ENCODE results near the gene NKIRAS2.

NKIRAS2 gene

GRCh38 chr17:42019509-42020404 is at the start of gene NKIRAS2:
TSS of gene NKIRAS2 (plus strand) at chr17:42020090. CDS start at chr17:42021578, 1,488 bp downstream.
- peak; percentile 89 for DNase-seq

DNA sequence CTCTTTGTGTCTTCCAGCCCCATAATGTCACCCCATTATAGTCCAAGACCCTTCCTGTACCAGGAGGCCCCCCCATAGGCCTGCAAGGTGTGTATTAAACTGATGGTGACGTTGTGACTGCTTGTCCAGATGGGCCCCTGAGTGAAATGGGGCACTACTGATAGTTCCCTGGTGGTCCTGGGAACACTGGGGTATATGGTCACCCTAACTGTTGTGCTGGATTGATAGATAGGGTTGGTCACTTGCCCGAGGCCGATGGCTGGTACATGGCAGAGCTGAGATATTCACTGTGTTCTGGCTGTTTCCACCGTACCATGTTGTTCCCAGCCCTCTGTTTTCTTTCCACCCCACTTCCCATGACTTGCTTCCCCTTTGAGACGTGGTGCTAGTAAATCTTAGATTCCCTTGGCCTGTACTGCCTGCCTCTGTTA is 49.0 kb upstream of the NKIRAS2 start:
- no peak for DNase-seq

DNA sequence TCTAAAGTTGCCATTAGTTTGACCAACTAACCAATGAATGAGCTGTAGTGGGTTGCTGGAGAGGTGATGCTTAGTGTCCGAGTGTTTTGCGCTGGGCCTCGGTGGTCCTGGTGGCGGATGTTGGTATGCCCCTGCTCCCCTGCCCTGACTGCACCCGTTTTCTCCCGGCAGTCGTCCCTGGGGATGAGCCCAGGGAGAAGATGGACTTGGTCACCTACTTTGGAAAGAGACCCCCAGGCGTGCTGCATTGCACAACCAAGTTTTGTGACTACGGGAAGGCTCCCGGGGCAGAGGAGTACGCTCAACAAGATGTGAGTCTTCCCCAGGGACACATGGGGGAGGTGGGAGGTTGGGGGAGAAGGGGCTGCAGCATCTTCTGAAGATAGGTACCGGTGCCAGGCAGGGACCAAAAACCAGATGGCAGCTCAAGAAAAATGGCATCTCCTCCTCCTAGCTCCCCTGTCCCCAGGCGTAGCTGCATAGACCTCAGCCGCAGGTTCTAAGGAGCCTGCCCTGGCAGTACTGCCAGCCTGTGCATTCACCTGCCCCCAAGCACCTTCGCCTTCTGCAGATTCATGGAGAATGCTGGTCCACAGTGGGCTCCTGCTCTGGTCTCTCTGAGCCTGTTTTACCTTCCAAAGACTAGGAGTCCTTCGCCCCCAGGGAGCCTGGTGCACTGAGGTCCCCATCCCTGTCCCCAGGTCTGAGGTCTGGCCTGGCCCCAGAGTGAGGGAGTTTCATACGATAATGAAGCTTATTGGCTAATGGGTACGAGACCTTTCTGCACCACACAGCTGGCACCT is 48.0 kb upstream of the NKIRAS2 start:
- DNase-seq = no peak

GRCh38 chr17:41972571-41973407 is 47.1 kb upstream of the NKIRAS2 start:
- DNase-seq = no peak

GRCh38 chr17:41973408-41973811 is 46.5 kb upstream of the NKIRAS2 start:
- no peak for DNase-seq

GRCh38 chr17:41974031-41974430 is 45.9 kb upstream of the NKIRAS2 start:
- no peak for DNase-seq

GRCh38 chr17:41974658-41975057 is 45.2 kb upstream of the NKIRAS2 start:
- no peak for DNase-seq

- no peak for DNase-seq
Measured at GRCh38 chr17:41975099-41976083, 44.5 kb upstream of the NKIRAS2 start.

- no peak for DNase-seq
Measured at GRCh38 chr17:41976142-41976768, 43.6 kb upstream of the NKIRAS2 start.

DNA sequence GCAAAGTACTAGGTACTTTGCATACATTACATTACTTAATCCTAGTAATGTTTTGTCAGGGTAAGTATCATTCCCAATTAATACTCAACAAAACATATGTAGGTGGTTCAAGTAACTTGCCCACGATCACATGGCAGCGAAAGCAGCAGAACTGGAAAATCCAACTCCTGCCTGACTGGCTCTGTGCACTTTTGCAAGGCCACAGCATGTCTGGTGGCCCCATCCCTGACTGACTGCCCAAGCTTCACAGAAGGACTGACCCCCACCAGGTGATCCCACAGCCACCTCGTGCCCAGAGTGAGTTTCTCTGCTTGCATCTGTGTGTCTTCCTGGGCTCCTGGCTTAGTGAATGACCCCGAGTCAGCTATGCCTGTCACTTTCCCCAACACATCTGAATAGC is 41.9 kb upstream of the NKIRAS2 start:
- no peak for DNase-seq

DNA sequence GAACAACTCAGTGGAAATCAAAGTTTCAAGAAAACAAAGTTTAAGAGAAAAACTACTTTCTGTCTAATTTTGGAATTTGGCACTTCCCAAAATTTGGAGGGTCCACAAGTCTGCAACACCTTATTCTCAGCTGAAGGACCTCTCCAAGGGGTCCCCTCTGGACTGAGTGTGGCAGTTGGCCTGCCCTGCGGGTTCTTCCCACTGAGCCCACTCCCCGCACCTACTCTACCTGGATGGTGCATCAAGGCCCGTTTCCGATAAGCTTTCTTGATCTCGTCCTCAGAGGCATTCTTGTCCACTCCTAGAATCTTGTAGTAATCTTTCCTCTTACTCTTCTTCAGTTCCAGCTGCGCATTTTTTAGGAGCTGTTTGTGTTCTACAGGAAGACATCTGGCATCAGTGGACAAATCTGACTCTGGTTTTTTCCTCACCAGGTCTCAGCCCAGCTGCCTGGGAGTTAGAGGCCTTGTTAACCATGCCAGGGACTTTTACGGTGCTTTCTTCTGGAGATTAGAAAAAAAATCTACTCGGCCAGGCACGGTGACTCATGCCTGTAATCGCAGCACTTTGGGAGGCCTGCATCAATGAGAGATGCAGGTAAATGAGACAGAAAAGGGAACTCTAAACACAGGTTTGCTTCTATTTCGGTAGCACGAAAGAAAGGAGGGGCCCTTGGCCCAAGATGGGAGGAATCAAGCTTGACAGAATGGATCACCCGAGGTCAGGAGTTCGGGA is 37.7 kb upstream of the NKIRAS2 start:
- DNase-seq = no peak

- DNase-seq = no peak
Measured at GRCh38 chr17:41984454-41984853, 35.4 kb upstream of the NKIRAS2 start.

DNA sequence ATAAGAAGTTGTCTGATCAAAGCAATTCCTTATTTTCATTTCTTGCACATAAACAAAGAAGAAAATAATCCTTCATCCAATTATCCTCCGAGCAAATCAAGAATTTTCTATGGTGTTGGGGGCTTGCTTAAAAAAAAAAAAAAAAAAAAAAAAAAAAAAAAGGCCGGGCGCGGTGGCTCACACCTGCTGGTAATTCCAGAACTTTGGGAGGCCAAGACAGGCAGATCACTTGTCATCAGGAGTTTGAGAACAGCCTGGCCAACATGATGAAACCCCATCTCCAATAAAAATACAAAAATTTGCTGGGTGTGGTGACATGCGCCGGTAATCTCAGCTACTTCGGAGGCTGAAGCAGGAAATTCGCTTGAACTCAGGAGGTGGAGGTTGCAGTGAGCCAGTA is 34.0 kb upstream of the NKIRAS2 start:
- no peak for DNase-seq

- DNase-seq = no peak
Measured at GRCh38 chr17:41986634-41987033, 33.3 kb upstream of the NKIRAS2 start.

GRCh38 chr17:41987642-41988041 is 32.2 kb upstream of the NKIRAS2 start:
- no peak for DNase-seq

- DNase-seq = no peak
Measured at GRCh38 chr17:41988418-41988817, 31.5 kb upstream of the NKIRAS2 start.

- no peak for DNase-seq
Measured at GRCh38 chr17:41989702-41990419, 30.0 kb upstream of the NKIRAS2 start.

- DNase-seq = no peak
Measured at GRCh38 chr17:41992576-41992975, 27.3 kb upstream of the NKIRAS2 start.

DNA sequence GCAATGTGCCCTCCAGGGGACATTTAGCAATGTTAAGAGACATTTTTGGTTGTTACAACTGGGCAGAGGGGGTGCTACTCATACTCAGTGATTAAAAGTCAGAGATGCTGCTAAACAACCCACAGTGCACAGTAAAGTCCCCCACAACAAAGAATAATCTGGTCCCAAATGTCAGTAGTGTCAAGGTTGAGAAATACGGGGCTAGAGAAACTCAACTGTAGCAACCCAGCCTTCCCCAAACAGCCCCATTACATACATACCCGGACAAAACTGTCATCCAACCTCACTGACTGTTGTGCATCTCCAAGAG is 23.1 kb upstream of the NKIRAS2 start:
- no peak for DNase-seq

GRCh38 chr17:41998497-41998896 is 21.4 kb upstream of the NKIRAS2 start:
- DNase-seq = no peak
